PC-9 (cell line): ENCODE measurements around the gene ADH1C. TPM values are rescaled to one million over a fixed set of nuclear protein-coding genes. Genes with fewer than 3 reads are reported as not detected.

Source experiments
- BruUV-seq: library from RNA; stranded (reverse); fragments of 400-500 nt; replicated peaks from 2 replicates; lab custom pipeline; 2021; lab: Mats Ljungman, UMichigan
- CTCF ChIA-PET: fragments of 300-600 bp; sonication (Branson Sonifier 250); formaldehyde crosslinking; loops from one replicate; lab custom pipeline; 2022; ENCODE audit warnings: antibody characterized with exemption; lab: Charles Lee
- POLR2A ChIA-PET: fragments of 300-600 bp; sonication (Branson Sonifier 250); formaldehyde crosslinking; loops from one replicate; lab custom pipeline; 2022; ENCODE audit warnings: antibody characterized with exemption; ENCODE audit not compliant: unreplicated experiment; lab: Charles Lee
- DNase-seq, 2 experiments: peaks; one replicate each; pipeline versions ENCODE4 v3.0.0 to v3.0.0-alpha.2; 2015 to 2022; ENCODE audit warnings: mixed read lengths in 1 of 2
- H2AFZ ChIP-seq: fragments of 200-600 bp; sonication (generic); 2 replicates; pipeline ENCODE4 v1.8.1; 2017; ENCODE audit warnings: antibody characterized with exemption
- H3F3A ChIP-seq: fragments of 200-600 bp; sonication (generic); 2 replicates; pipeline ENCODE4 v1.8.1; 2017; ENCODE audit warnings: antibody characterized with exemption, mild to moderate bottlenecking, low read depth; ENCODE audit not compliant: insufficient read depth
- H3K27ac ChIP-seq: fragments of 200-600 bp; sonication (generic); 2 replicates; pipeline ENCODE4 v1.6.1; 2016; ENCODE audit warnings: mixed run types
- H3K27me3 ChIP-seq: fragments of 200-600 bp; sonication (generic); 2 replicates; pipeline ENCODE4 v1.6.1; 2016; ENCODE audit warnings: low read depth, mixed run types; ENCODE audit not compliant: insufficient read depth
- H3K36me3 ChIP-seq: fragments of 200-600 bp; sonication (generic); 2 replicates; pipeline ENCODE4 v1.6.1; 2016; ENCODE audit warnings: low read depth, mixed run types
- H3K4me1 ChIP-seq: fragments of 200-600 bp; sonication (generic); replicated peaks from 2 replicates; pipeline ENCODE4 v1.6.1; 2016; ENCODE audit warnings: mixed run types; ENCODE audit not compliant: insufficient read depth
- H3K4me2 ChIP-seq: fragments of 200-600 bp; sonication (generic); 2 replicates; pipeline ENCODE4 v1.6.1; 2017; ENCODE audit warnings: mixed run types
- H3K4me3 ChIP-seq: fragments of 200-600 bp; sonication (generic); 2 replicates; pipeline ENCODE4 v1.6.1; 2016; ENCODE audit warnings: mixed run types
- H3K79me2 ChIP-seq: fragments of 200-600 bp; sonication (generic); 2 replicates; pipeline ENCODE4 v1.6.1; 2017; ENCODE audit warnings: low read depth, mixed run types
- H3K9me2 ChIP-seq: fragments of 200-600 bp; sonication (generic); 2 replicates; pipeline ENCODE4 v1.8.1; 2017; ENCODE audit warnings: mild to moderate bottlenecking; ENCODE audit not compliant: insufficient read depth
- H3K9me3 ChIP-seq: fragments of 200-600 bp; sonication (generic); 2 replicates; pipeline ENCODE4 v1.8.1; 2016; ENCODE audit warnings: low read depth; ENCODE audit not compliant: insufficient read depth
- H4K20me1 ChIP-seq: fragments of 200-600 bp; sonication (generic); 2 replicates; pipeline ENCODE4 v1.8.1; 2017; ENCODE audit not compliant: insufficient read depth
- CTCF ChIP-seq: fragments of 200-600 bp; sonication (generic); conservative IDR thresholded peaks from 2 replicates; pipeline ENCODE4 v1.6.1; 2017; ENCODE audit warnings: mixed run types, antibody characterized with exemption, mild to moderate bottlenecking, moderate library complexity
- EZH2 ChIP-seq: fragments of 200-600 bp; sonication (generic); IDR thresholded peaks from 2 replicates; pipeline ENCODE4 v1.8.0; 2017; ENCODE audit warnings: antibody characterized with exemption, low read depth
- intact Hi-C: fragments of 100-400 bp; cut with micrococcal nuclease; formaldehyde crosslinking; loops from one replicate; pipeline ENCODE4 v1.10.0; 2022; ENCODE audit not compliant: unreplicated experiment
- total RNA-seq: library from RNA; stranded (reverse); gene quantifications from 2 replicates; pipeline ENCODE4 v1.2.3, GENCODE V29; 2021

ADH1C gene
- total RNA-seq, 1 experiment from 2014 or later, result 0.63 TPM

GRCh38 chr4:99366491-99366890 lies 13.9 kb upstream of the ADH1C start:
- no peaks in the 10 kb centered on the region for H3K36me3 ChIP-seq
- no peak for DNase-seq
- no peak overlapping the region for H3K27ac ChIP-seq
- no TSS peak for BruUV-seq
- no peak overlapping the region for H2AFZ ChIP-seq
- H3K4me1 ChIP-seq, result no peaks in the 10 kb centered on the region
- intact Hi-C loops, result no loop called here
- POLR2A ChIA-PET, result no interaction called here
- no peak for TF ChIP-seq EZH2
- TF ChIP-seq CTCF, result no peak
- H3K4me2 ChIP-seq, result no peak overlapping the region
- no peaks in the 10 kb centered on the region for H3K27me3 ChIP-seq
- H3K4me3 ChIP-seq, result no peak overlapping the region
- H4K20me1 ChIP-seq, result no peaks in the 10 kb centered on the region
- no peaks in the 10 kb centered on the region for H3K79me2 ChIP-seq
- H3K9me2 ChIP-seq, result no peaks in the 10 kb centered on the region
- H3K9me3 ChIP-seq, result no peaks in the 10 kb centered on the region; the same call in 1 of the 2 replicates
- CTCF ChIA-PET, result no interaction called here
- H3F3A ChIP-seq, result no peaks in the 10 kb centered on the region

- TF ChIP-seq EZH2 (no peak), CTCF (no peak)
- intact Hi-C loops, result no loop called here
- Histone ChIP-seq H3K27me3 (no peaks in the 10 kb centered on the region), H3F3A (no peaks in the 10 kb centered on the region), H4K20me1 (no peaks in the 10 kb centered on the region), H3K36me3 (no peaks in the 10 kb centered on the region), H3K4me2 (no peak overlapping the region), H3K9me2 (no peaks in the 10 kb centered on the region), H3K79me2 (no peaks in the 10 kb centered on the region), H3K27ac (no peak overlapping the region), H3K4me3 (no peak overlapping the region), H3K9me3 (no peaks in the 10 kb centered on the region; the same call in 1 of the 2 replicates), H2AFZ (0 out of 2 replicates have a peak overlapping the region, but pooled peaks have one; percentile 28), H3K4me1 (no peaks in the 10 kb centered on the region)
- no peak for DNase-seq
- CTCF ChIA-PET, result no interaction called here
- POLR2A ChIA-PET, result no interaction called here
- no TSS peak for BruUV-seq
Observed at GRCh38 chr4:99362768-99363167, 10.2 kb upstream of the ADH1C start.

- POLR2A ChIA-PET, result no interaction called here
- no TSS peak for BruUV-seq
Observed at GRCh38 chr4:99361899-99362275, 9.3 kb upstream of the ADH1C start.

More at GRCh38 chr4:99361899-99362275, 9.3 kb upstream of the ADH1C start:
- CTCF ChIA-PET, result no interaction called here
- no peak for DNase-seq
- Histone ChIP-seq H3K27ac (no peak overlapping the region), H3K4me1 (no peaks in the 10 kb centered on the region), H3K4me3 (no peak overlapping the region), H3K27me3 (no peaks in the 10 kb centered on the region), H3K4me2 (no peak overlapping the region), H3K9me3 (no peaks in the 10 kb centered on the region; the same call in 1 of the 2 replicates), H3K9me2 (no peaks in the 10 kb centered on the region), H3F3A (no peaks in the 10 kb centered on the region), H3K36me3 (no peaks in the 10 kb centered on the region), H3K79me2 (no peaks in the 10 kb centered on the region), H4K20me1 (no peaks in the 10 kb centered on the region), H2AFZ (no peak overlapping the region)
- intact Hi-C loops, result no loop called here
- TF ChIP-seq CTCF (no peak), EZH2 (no peak)
